Measurements from ENCODE around the gene MCL1.
A peak's percentile ranks its signal among the peaks of the same experiment; 100 is the strongest.

MCL1 gene

DNA sequence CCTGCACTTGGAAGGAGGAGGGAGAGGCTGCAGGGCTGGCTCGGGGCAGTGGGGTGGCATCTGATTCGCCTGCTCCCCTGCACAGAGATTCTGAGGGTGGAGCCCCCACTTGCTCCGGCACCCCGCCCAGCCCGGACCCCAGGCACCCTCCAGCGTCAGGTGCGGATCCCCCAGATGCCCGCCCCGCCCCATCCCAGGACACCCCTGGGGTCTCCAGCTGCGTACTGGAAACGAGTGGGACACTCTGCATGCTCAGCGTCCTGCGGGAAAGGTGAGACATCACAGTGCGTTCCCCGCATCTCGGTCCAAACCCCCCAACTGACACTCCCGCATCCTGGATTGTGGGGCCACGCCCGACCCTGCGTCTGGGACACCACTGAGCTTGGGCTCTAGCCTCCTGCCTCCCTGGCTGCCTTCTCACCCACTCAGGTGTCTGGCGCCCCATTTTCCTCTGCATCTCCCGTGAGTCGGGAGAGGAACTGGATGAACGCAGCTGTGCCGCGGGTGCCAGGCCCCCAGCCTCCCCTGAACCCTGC lies 22.3 kb downstream of the MCL1 start:
- no peak for DNase-seq (ENCODE audit: low spot score)

- no peak for DNase-seq (ENCODE audit: low spot score)
These were observed 23.2 kb downstream of the MCL1 start for GRCh38 chr1:150555971-150556865.

GRCh38 chr1:150555198-150555970 lies 24.0 kb downstream of the MCL1 start:
- DNase-seq (ENCODE audit: low spot score): no peak

DNA sequence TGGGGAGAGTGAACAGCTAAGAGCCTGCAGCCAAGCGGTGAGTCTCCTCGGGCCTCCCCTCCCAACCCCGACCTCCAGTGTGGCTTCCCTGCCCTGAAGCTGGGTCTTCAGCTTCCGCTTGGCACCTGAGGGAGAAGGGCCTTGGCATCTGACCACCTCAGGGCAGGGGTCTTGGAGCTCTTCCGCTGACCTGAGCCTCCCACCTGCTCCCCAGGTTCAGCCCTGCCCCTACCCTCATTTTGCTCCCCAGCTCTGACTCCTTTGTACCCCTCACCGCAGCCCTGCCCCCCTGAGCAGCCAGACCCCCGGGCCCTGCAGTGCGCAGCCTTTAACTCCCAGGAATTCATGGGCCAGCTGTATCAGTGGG lies 25.3 kb downstream of the MCL1 start:
- DNase-seq (ENCODE audit: low spot score): no peak

DNA sequence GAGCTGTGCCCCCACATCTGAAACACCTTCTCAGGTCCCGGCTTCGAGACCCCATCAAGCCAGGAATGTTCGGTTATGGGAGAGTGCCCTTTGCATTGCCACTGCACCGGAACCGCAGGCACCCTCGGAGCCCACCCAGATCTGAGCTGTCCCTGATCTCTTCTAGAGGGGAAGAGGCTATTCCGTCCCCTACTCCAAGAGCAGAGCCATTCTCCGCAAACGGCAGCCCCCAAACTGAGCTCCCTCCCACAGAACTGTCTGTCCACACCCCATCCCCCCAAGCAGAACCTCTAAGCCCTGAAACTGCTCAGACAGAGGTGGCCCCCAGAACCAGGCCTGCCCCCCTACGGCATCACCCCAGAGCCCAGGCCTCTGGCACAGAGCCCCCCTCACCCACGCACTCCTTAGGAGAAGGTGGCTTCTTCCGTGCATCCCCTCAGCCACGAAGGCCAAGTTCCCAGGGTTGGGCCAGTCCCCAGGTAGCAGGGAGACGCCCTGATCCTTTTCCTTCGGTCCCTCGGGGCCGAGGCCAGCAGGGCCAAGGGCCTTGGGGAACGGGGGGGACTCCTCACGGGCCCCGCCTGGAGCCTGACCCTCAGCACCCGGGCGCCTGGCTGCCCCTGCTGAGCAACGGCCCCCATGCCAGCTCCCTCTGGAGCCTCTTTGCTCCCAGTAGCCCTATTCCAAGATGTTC lies 25.9 kb downstream of the MCL1 start:
- DNase-seq (ENCODE audit: low spot score): no peak

GRCh38 chr1:150552911-150553289 lies 26.5 kb downstream of the MCL1 start:
- DNase-seq (ENCODE audit: low spot score): no peak

GRCh38 chr1:150552128-150552910 lies 27.1 kb downstream of the MCL1 start:
- peak; percentile 77 for DNase-seq (ENCODE audit: low spot score)

DNA sequence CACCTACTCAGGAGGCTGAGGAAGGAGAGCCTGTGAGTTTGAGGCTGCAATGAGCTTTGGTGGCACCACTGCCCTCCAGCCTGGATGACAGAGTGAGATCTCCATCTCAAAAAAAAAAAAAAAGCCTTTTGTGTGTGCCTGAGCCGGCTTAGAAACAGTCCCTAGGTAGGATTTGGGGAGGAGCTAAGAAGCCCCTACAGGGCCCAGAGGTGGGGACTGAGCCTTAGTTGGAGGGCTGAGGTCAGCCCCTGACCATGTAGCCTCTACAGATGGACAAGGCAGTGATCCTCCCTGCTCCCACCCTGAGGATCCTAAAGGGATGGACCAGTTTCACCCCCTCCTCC lies 27.7 kb downstream of the MCL1 start:
- DNase-seq (ENCODE audit: low spot score): no peak

DNA sequence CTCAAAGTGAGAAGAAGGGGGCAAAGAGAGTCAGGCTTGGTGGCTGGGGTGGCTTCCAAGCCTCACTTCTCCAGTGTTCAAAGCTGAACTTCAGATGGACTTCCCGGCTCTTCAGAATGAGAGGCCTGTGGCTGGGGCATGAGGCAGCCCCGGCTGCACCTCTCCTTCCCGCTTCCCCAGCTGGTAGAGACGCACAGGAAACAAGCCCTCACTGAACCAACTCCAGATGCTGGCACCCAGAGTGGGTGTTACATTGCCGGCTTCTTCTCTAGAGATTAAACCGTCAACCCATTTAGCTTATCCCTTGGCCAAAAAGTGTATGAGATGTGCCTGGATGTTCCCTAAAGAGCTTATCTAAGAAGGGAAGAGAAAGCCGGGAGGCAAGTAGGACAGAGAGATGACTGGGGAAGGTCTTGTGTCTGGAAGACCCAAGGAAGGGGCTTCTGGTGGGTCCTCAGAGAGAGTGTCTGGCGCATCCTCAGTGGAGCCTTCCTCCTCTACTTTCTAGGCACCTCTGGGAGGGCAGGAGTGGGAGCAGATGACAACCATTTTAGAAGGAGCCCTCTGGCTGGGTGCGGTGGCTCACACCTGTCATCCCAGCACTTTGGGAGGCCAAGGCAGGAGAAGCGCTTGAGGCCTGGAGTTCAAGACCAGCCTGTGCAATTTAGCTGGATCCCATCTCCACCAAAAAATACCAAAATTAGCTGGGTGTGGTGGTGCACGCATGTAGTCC lies 28.2 kb downstream of the MCL1 start:
- DNase-seq (ENCODE audit: low spot score): no peak

DNA sequence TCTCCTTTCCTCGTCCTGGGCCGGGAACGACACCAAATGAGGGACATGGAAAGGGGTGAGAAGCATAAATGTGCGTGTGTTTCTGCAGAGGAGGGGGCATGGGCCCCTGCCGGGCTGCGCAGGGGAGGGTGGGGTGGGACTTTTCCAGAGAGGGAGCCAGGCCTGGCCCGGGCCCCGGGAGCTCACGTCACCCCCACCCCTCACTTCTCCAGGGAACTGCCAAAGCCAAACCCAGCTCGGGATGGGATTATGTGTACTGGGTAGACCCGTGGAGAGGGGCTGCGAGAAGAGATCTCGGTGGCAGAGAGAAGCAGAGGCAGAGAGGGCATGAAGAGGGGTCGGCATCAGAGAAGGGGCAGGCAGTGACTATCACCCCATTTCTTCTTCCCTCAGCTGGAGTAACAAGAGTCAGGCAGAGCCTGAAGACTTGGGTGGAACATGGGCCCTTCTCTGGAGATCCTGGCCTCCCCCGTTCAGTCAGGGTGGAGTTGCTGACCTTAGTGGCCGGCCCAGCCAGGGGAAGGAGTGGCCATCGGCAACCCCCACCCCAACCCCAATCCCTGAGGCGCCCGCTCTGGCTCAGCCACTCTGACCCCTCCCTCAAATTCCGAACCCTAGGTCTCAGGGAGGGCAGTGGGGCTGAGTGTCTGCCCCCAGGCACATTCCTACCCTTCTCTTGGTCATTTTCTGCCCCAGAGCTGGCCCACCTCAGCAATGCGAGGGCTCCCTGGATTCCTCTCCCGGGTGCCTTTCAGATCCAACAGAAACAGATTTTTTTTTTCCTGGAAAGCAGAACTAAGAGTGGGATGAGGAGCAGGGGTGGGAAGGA lies 29.0 kb downstream of the MCL1 start:
- no peak for DNase-seq (ENCODE audit: low spot score)

- no peak for DNase-seq (ENCODE audit: low spot score)
These were observed 29.8 kb downstream of the MCL1 start for GRCh38 chr1:150549496-150550221.

- DNase-seq (ENCODE audit: low spot score): no peak
These were observed 30.5 kb downstream of the MCL1 start, which contains the start of gene ADAMTSL4 for GRCh38 chr1:150548632-150549495. ADAMTSL4 (plus strand) TSS chr1:150549408; CDS start chr1:150552289, 2,881 bp downstream.

GRCh38 chr1:150548324-150548631 lies 31.1 kb downstream of the MCL1 start:
- no peak for DNase-seq (ENCODE audit: low spot score)

- DNase-seq (ENCODE audit: low spot score): no peak
These were observed 33.0 kb downstream of the MCL1 start for GRCh38 chr1:150546294-150546937.

- DNase-seq (ENCODE audit: low spot score): no peak
These were observed 33.9 kb downstream of the MCL1 start for GRCh38 chr1:150545486-150546032.

- no peak for DNase-seq (ENCODE audit: low spot score)
These were observed 35.2 kb downstream of the MCL1 start for GRCh38 chr1:150544204-150544603.

GRCh38 chr1:150543500-150544143 lies 35.8 kb downstream of the MCL1 start:
- no peak for DNase-seq (ENCODE audit: low spot score)

Measured in Ammon's horn (tissue), 1 donor.